Vagina (tissue), 2 donors: Measurements from ENCODE around the gene NUBPL.

Experiments used
- CTCF ChIP-seq, 3 experiments: fragments of 450-650 bp in 2 of 3; fragments of 200-600 bp in 1 of 3; sonication (generic) in 1 of 3; IDR thresholded peaks; one replicate each; pipeline ENCODE4 v1.5.1; 2017 to 2019; ENCODE audit warnings: antibody characterized with exemption in 3 of 3, mild to moderate bottlenecking in 2 of 3, moderate library complexity in 2 of 3
- POLR2A ChIP-seq, 2 donors: fragments of 450-650 bp; IDR thresholded peaks; one replicate each; pipeline ENCODE4 v1.6.1; 2017; ENCODE audit warnings: antibody characterized with exemption in 2 of 2, mild to moderate bottlenecking in 2 of 2, moderate library complexity in 2 of 2
- POLR2AphosphoS5 ChIP-seq, 2 donors: sonication (generic); formaldehyde crosslinking; IDR thresholded peaks; one replicate each; pipeline ENCODE4 v1.9.0; 2017; ENCODE audit warnings: antibody characterized with exemption in 2 of 2, mild to moderate bottlenecking in 2 of 2, low read depth in 1 of 2; ENCODE audit not compliant: insufficient read depth in 1 of 2

DNA sequence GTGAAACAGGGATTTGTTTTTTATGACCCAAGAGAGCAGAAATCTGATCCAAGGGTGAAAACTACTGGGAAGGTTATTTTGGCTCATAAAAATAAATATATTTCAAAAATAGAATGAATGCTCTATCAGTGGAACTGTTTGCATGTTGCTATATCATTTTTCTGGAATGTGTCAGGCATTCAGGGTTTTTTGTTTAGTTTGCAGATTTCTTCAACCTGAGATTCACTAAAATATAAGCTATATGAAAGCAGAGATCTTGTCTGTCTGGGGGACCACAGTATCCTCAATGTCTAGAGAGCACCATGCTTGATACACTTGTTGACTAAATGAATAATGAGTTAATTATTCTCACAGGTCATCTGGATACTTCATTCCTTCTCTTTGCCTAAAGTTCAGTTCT is 165.1 kb downstream of the NUBPL start:
- TF ChIP-seq CTCF (IDR thresholded peaks at IDR 0.05) (no peak), POLR2A (IDR thresholded peaks at IDR 0.05) (no peak), POLR2AphosphoS5 (IDR thresholded peaks at IDR 0.05; ENCODE audit: insufficient read depth in 1 of 2, low read depth in 1 of 2) (no peak)
